ENCODE measurements around the gene MIER2.

The MIER2 gene

GRCh38 chr19:334296-335071 lies 10.1 kb downstream of the MIER2 start:
- in situ Hi-C loops (cut with MboI; ENCODE audit: low sequenced_read_pairs): no loop called here

- in situ Hi-C loops (cut with MboI; ENCODE audit: low sequenced_read_pairs): no loop called here
Measured at GRCh38 chr19:330503-330902, 14.1 kb downstream of the MIER2 start.

GRCh38 chr19:329876-330275 lies 14.7 kb downstream of the MIER2 start:
- in situ Hi-C loops (cut with MboI; ENCODE audit: low sequenced_read_pairs): no loop called here

- in situ Hi-C loops (cut with MboI; ENCODE audit: low sequenced_read_pairs): no loop called here
Measured at GRCh38 chr19:328025-328505, 16.5 kb downstream of the MIER2 start.

- in situ Hi-C loops (cut with MboI; ENCODE audit: low sequenced_read_pairs): no loop called here
Measured at GRCh38 chr19:327291-328024, 17.1 kb downstream of the MIER2 start.

- in situ Hi-C loops (cut with MboI; ENCODE audit: low sequenced_read_pairs): no loop called here
Measured at GRCh38 chr19:326871-327270, 17.7 kb downstream of the MIER2 start.

GRCh38 chr19:325937-326565 lies 18.5 kb downstream of the MIER2 start:
- in situ Hi-C loops (cut with MboI; ENCODE audit: low sequenced_read_pairs): no loop called here

- in situ Hi-C loops (cut with MboI; ENCODE audit: low sequenced_read_pairs): no loop called here
Measured at GRCh38 chr19:325173-325936, 19.2 kb downstream of the MIER2 start.

GRCh38 chr19:324716-325115 lies 19.9 kb downstream of the MIER2 start:
- in situ Hi-C loops (cut with MboI; ENCODE audit: low sequenced_read_pairs): no loop called here

GRCh38 chr19:322616-323015 lies 22.0 kb downstream of the MIER2 start:
- in situ Hi-C loops (cut with MboI; ENCODE audit: low sequenced_read_pairs): no loop called here

GRCh38 chr19:318509-318774 lies 26.2 kb downstream of the MIER2 start:
- in situ Hi-C loops (cut with MboI; ENCODE audit: low sequenced_read_pairs): no loop called here

GRCh38 chr19:317710-318508 lies 26.7 kb downstream of the MIER2 start:
- in situ Hi-C loops (cut with MboI; ENCODE audit: low sequenced_read_pairs): no loop called here

GRCh38 chr19:315811-316210 lies 28.8 kb downstream of the MIER2 start:
- in situ Hi-C loops (cut with MboI; ENCODE audit: low sequenced_read_pairs): no loop called here

- in situ Hi-C loops (cut with MboI; ENCODE audit: low sequenced_read_pairs): no loop called here
Measured at GRCh38 chr19:313988-314815, 30.4 kb downstream of the MIER2 start.

- in situ Hi-C loops (cut with MboI; ENCODE audit: low sequenced_read_pairs): no loop called here
Measured at GRCh38 chr19:313169-313987, 31.2 kb downstream of the MIER2 start.

GRCh38 chr19:311813-312261 lies 32.8 kb downstream of the MIER2 start:
- in situ Hi-C loops (cut with MboI; ENCODE audit: low sequenced_read_pairs): no loop called here

GRCh38 chr19:310781-311496 lies 33.7 kb downstream of the MIER2 start:
- in situ Hi-C loops (cut with MboI; ENCODE audit: low sequenced_read_pairs): no loop called here

GRCh38 chr19:310141-310651 lies 34.4 kb downstream of the MIER2 start:
- in situ Hi-C loops (cut with MboI; ENCODE audit: low sequenced_read_pairs): no loop called here

All from HL-60/S4 treated with phorbol 12-myristate 13-acetate at 8.2 ng/mL for 4 days and 3 days (cell line).